ENCODE results near the gene SRGN.
"Not testable (repeated sequence)": the region's sequence is repeated elsewhere in the genome, so short reads cannot be mapped to it uniquely, and the experiment has no call there.

SRGN gene, protein sequence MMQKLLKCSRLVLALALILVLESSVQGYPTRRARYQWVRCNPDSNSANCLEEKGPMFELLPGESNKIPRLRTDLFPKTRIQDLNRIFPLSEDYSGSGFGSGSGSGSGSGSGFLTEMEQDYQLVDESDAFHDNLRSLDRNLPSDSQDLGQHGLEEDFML

DNA sequence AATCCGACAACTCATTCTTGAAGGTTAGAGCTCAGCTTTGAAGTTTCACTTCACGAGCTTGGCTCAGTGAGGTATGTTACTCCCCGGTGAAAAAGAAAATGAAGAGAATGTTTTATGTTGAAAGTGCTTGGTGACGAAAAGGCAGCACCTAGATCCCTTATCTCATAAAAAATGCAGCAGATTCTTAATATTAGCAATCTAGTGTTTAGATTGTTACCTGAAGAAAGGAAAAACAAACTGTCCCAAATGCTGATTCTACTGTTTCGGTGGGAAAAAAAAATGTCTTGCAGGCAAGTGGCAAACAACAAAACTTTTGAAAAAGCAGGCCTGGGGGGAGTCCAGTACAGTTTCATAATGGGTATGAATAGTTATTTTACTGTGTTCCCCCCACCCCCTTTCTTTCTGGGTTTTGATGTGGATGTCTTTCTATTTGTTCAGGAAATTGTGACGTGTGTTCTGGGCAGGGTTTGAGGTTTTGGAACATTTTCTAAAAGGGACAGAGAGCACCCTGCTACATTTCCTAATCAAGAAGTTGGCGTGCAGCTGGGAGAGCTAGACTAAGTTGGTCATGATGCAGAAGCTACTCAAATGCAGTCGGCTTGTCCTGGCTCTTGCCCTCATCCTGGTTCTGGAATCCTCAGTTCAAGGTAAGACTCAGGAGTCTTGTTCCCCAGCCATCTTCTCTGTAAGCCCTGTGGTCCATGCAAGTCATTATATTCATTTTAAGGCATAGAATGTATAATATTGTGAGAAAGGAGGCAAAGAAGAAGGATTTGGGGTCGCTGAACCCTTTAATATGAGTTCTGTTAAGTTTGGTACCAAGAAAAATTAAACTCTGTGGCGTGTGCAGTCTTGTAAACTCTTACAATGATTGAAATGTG, at the start of gene SRGN:
TSS of gene SRGN (plus strand) at position 514 of the 881 bp plus-strand sequence. CDS start at position 569, 55 bp downstream.
- DNase-seq, result no peak

- DNase-seq, result not testable (repeated sequence)
These were observed 47.0 kb upstream of the SRGN start for GRCh38 chr10:69040904-69041303.

DNA sequence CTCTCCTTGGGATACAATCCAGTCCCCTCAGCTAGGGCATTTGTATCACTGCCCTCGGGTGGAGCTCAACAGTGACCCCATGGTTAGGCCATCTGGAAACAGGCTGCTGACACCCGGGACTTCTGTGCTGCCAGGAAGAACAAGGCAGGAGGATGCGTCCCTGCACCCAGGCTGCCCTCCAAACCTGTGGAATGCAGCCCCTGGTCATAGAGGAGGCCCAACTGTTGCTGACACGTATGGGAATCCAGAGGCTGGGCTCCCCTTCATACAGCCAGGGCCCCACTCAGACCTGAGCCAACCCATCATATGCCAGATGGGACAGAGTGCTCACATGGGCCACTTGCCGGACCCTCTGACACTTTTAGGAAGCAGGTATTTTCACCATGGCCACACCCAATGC, 45.5 kb upstream of the SRGN start:
- DNase-seq, result no peak

GRCh38 chr10:69042838-69043237, 45.1 kb upstream of the SRGN start:
- DNase-seq, result no peak

GRCh38 chr10:69043931-69044531, 43.9 kb upstream of the SRGN start:
- DNase-seq, result no peak

- DNase-seq, result no peak
These were observed 43.4 kb upstream of the SRGN start for GRCh38 chr10:69044546-69044945.

GRCh38 chr10:69045441-69046300, 42.2 kb upstream of the SRGN start:
- no peak for DNase-seq

- no peak for DNase-seq
These were observed 40.6 kb upstream of the SRGN start for GRCh38 chr10:69047111-69047832.

DNA sequence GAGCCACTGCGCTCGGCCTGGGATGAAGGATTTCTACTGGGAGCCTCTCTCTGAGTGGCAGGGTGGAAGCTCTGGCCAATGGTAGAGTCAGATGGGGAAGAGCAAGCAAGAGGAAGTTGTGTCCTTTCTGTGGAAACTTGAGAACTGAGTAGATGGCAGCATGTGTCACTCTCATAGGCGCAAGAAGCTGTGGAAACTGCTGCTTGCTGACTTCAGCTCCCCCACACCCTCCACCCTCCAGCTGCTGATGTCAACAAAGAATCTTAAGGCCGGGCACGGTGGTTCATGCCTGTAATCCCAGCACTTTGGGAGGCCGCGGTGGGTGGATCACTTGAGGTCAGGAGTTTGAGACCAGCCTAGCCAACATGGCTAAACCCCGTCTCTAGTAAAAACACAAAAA, 39.8 kb upstream of the SRGN start:
- no peak for DNase-seq

GRCh38 chr10:69049566-69049961, 38.3 kb upstream of the SRGN start:
- DNase-seq, result no peak

DNA sequence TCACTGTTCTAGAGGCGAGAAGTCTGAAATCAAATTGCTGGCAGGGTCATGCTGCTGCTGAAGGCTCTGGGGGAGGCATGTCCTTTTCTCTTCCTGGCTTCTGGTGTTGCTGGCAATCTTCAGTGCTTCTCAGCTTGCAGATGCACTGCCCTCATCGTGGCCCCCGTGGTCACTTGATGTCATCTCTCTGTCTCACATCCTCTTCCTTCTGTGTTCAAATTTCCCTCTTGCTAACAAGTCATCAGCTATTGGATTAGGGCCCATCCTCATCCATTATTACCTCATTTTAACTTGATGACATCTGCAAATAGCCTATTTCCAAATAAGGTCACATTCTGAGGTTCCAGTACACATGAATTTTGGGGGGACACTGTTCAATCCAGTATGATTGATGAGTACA, 36.6 kb upstream of the SRGN start:
- DNase-seq, result no peak

DNA sequence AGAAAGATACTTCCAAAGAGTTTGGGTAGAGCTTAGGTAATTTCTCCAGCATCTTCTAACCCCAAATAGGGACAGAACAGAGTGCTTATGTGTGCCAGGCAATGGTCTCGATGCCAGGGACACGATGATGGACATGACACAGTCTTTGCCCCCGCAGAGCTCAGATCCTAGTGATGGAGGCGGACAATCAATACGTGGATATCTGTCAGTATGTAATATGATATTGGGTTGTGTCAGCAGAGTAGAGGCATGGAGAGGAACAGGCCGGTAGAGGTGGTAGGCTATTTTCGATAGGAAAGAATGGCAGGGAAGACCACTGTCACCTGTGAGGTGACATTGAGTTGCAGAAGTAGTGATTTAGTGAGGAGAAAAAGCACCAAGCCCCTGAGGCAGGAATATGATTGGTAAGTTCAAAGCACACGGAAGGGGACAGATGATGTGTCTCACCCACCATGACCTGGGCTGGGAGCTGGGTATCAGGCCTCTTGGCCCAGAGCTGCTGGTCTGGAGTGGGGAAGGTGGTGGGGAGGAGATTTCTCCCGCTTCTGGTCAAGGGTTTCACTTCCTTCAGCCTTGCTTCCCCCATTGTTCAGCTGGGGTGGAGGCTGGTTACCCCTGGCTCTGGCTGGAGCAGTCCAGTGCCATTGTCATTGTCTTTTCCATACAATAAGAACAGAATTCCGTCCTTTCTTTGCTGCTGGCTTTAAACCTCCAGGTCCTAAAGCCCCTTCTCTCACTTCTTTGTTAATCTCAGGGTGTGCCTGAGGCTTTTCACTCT, 36.0 kb upstream of the SRGN start:
- no peak for DNase-seq

GRCh38 chr10:69052736-69053135, 35.2 kb upstream of the SRGN start:
- DNase-seq, result no peak

DNA sequence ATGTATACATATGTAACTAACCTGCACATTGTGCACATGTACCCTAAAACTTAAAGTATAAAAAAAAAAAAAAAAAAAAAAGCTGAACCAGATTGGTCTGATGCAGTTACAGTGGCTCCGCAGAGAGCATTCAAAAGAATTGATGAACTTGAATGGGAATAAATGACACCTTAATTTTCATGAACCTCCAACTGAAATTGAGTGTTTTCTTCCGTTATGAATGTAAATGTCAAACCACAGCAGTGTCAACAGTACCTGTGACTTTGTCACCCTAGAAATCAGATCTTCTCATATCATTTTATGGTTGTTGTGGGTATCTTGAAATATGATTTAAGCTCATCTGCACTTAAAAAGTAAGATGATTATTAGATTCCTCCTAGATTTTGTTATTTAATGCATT, 32.7 kb upstream of the SRGN start:
- no peak for DNase-seq

- DNase-seq, result no peak
These were observed 31.8 kb upstream of the SRGN start for GRCh38 chr10:69056129-69056528.

GRCh38 chr10:69056536-69057260, 31.2 kb upstream of the SRGN start:
- DNase-seq, result no peak

- no peak for DNase-seq
These were observed 30.5 kb upstream of the SRGN start for GRCh38 chr10:69057261-69057950.

DNA sequence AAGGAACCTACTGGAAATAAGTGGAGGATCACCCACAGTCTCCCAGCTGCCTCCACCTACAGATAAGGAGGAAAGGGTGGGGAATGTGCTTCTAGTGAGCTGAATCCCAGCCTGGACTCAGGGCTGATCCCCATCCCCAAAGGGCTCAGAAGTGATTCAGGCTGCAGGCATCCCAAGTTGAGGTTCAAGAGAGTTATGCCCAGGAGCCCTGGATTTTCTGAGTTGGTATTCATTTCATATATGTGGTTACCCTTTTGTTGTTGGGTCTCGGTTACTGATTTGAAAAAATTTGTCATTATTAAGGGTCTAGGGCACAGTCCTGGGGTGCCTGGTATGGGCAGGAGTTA, 30.0 kb upstream of the SRGN start:
- DNase-seq, result no peak

GRCh38 chr10:69060127-69060798, 27.6 kb upstream of the SRGN start:
- no peak for DNase-seq

All from NCI-H69 (cell line).